Measurements from ENCODE around the gene RUVBL1.

RUVBL1 gene

GRCh38 chr3:128123538-128124368 lies at the start of gene RUVBL1:
RUVBL1 (minus strand) TSS chr3:128123812; CDS start chr3:128123724, 88 bp downstream.
- TF ChIP-seq, protein P1, sequence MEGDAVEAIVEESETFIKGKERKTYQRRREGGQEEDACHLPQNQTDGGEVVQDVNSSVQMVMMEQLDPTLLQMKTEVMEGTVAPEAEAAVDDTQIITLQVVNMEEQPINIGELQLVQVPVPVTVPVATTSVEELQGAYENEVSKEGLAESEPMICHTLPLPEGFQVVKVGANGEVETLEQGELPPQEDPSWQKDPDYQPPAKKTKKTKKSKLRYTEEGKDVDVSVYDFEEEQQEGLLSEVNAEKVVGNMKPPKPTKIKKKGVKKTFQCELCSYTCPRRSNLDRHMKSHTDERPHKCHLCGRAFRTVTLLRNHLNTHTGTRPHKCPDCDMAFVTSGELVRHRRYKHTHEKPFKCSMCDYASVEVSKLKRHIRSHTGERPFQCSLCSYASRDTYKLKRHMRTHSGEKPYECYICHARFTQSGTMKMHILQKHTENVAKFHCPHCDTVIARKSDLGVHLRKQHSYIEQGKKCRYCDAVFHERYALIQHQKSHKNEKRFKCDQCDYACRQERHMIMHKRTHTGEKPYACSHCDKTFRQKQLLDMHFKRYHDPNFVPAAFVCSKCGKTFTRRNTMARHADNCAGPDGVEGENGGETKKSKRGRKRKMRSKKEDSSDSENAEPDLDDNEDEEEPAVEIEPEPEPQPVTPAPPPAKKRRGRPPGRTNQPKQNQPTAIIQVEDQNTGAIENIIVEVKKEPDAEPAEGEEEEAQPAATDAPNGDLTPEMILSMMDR (conservative IDR thresholded peaks at IDR 0.05; ENCODE audit: low read depth, low read length), result no peak
- DNase-seq (ENCODE audit: low read depth), result peak; percentile 99
- peak within 1 kb of the TSS; percentile 99 for H3K4me3 ChIP-seq (ENCODE audit: low read depth, low read length)

GRCh38 chr3:128173200-128173599 lies 49.6 kb upstream of the RUVBL1 start:
- no peak overlapping the region for H3K4me3 ChIP-seq (ENCODE audit: low read depth, low read length)
- TF ChIP-seq, protein P1 (conservative IDR thresholded peaks at IDR 0.05; ENCODE audit: low read depth, low read length), result no peak
- DNase-seq (ENCODE audit: low read depth), result no peak

DNA sequence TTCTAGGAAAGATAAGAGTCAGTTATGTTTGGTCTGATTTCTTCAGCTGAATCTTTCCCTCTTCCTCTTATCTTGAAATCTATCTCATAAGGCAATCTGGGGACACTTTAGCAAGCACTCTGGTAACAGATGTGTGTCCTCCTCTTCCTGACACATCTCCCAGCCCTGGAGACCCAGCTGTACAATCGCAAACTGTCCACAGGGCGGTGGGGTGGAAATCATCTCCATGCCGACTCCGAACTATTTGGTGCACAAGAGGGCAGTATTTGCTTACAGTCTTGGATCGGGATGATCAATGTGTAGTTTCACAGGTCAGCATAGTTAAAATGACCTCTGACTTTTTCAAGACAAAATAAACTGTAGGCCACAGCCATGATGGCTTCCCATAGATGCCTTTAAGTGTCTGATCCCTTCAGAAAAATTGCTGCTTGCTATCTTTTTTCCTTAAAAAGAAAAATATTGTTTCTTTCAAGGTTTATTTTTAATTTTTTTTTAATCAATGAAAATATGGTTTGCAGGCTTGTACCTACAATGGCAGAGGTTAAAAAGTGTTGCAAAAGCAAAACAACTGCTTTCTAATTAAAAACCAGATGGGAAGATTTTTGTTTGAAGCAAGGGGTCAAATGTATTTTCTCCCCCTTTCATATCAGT lies 47.4 kb upstream of the RUVBL1 start:
- TF ChIP-seq, protein P1 (conservative IDR thresholded peaks at IDR 0.05; ENCODE audit: low read depth, low read length), result peak; percentile 99

DNA sequence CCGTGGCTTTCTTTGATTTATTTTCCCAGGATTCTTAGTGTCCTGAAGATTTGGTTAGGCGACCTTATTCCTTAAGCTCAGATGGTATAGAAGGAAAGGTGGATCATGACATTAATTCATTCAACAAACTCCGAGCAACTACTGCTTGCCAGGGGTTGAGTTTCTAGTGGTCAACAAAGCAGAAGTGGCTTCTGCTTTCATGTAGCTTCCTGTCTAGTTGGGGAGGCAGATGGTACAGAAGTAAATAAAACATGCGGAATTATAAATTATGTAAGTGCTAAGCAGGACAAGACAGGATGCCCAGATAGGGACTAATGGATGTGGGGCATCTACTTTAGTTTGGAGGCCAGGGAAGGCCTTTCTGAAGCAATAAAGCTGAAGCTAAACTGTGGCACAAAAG lies 45.2 kb upstream of the RUVBL1 start:
- DNase-seq (ENCODE audit: low read depth), result no peak
- no peak overlapping the region for H3K4me3 ChIP-seq (ENCODE audit: low read depth, low read length)
- TF ChIP-seq, protein P1 (conservative IDR thresholded peaks at IDR 0.05; ENCODE audit: low read depth, low read length), result no peak

More for the DNA sequence above, 47.4 kb upstream of the RUVBL1 start:
- DNase-seq (ENCODE audit: low read depth), result peak; percentile 91
- H3K4me3 ChIP-seq (ENCODE audit: low read depth, low read length), result no peak overlapping the region

DNA sequence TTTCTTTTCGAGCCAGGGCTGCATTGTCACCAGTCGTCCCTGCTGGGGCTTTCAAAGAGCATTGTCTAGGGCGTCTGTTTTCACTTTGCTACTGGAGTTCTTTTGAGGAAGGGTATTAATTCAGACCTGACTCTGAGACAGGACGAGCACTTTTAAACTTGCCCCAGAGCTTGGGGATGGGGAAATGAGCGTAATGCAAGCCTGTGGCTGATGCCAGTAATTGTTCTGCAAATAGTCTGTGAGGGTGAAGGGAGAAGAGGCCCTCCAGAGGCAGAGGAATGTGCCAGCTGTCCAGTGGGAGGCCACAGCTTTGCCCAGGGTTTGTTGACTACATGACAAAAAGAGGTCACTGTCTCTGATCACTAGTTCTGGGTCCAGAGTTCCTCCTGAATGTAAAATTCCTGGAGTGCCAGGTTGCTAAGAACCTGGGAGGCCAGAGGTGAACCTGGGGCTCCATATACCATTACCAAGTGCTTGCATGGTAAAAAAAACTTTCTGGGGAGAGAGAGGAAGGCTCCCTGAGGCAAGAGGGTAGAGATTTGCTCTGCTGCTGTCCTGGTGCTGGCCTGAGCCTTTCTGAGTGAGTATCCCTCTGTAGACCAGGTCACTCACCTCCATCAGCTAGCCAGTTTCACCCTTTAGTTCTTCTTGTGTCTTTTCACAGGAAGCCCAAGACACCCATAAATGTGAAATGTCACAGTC lies 44.5 kb upstream of the RUVBL1 start:
- TF ChIP-seq, protein P1 (conservative IDR thresholded peaks at IDR 0.05; ENCODE audit: low read depth, low read length), result no peak
- peak; percentile 21 for DNase-seq (ENCODE audit: low read depth)

DNA sequence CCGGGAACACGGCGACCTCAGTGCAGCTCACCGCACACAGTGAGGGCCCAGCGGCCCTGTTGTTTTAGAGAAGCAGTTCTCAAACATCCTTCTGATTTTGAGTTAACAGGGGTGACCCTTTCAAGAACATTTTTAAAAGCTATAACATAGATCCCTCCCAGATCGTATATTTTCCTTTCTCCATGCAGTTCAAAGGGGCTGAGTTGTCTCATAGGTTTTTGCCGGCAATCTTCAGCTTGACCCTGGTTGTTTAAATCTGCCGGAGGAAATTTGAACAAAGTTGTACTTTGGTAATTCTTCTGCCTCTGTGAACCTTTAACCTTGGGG lies 44.0 kb upstream of the RUVBL1 start:
- no peak overlapping the region for H3K4me3 ChIP-seq (ENCODE audit: low read depth, low read length)
- no peak for DNase-seq (ENCODE audit: low read depth)
- TF ChIP-seq, protein P1 (conservative IDR thresholded peaks at IDR 0.05; ENCODE audit: low read depth, low read length), result no peak

More for the DNA sequence above, 44.5 kb upstream of the RUVBL1 start:
- no peak overlapping the region for H3K4me3 ChIP-seq (ENCODE audit: low read depth, low read length)
